ENCODE results near the gene PKN3.
"Not testable (repeated sequence)": the region's sequence is repeated elsewhere in the genome, so short reads cannot be mapped to it uniquely, and the experiment has no call there.

PKN3 gene

DNA sequence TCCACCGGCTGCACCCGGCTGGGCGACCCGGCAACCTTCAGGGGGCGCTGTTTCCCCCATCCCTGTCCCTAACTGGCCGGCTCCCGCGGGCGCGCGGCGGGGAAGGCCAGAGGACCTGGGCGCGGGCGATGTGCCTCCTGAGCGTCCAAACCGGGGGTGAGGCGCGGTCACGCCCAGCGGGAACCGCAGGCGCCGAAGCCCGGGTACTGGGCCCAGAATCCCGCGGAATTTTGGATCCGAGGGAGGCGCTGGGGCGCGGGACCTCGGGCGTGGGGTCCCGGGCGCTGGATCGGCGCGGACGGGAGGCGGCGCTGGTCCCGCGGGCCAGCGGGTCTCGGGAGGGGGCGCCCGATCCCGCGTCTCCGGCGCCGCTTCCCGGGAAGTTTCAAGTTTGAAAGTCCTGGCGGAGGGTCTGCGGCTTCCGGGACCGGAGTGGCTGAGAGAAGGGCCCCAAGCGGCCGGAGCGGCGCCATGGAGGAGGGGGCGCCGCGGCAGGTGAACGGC, at the start of gene PKN3:
TSS of gene PKN3 (plus strand) at position 59 of the 504 bp plus-strand sequence. CDS start at position 472, 413 bp downstream.
- DNase-seq (ENCODE audit: low read depth, low spot score) = no peak

DNA sequence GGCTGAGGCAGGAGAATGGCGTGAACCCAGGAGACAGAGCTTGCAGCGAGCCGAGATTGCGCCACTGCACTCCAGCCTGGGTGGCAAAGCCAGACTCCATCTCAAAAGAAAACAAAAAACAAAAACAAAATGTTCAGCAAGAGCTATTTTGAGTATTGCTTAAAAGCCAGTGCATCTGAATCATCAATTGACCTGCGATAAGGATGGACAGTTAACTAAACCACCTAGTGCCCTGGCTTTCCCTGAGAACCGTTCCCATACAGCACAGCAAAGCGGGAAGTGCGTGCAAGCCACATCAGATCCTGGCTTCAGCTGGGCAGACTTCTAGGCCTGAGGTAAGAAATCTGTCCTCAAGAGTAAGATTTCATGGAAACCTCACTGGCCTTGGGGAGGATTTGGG, 48.4 kb upstream of the PKN3 start:
- no peak for DNase-seq (ENCODE audit: low read depth, low spot score)

DNA sequence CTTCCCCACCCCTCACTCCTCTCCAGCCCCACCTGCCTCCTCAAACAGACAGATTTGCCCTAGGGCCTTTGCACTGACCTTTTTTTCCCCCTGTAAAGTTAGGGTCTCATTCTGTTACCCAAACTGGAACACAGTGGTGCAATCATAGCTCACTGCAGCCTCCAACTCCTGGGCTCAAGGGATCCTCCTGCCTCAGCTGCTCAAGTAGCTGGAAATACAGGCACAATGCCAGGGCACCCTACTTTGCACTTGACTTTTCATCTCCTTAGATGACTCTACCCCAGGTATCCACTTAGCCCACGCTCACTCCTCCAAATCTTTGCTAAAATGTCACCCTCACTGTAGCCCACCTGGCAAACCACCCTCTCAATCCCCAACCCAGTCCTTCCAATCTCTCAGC, 47.8 kb upstream of the PKN3 start:
- no peak for DNase-seq (ENCODE audit: low read depth, low spot score)

DNA sequence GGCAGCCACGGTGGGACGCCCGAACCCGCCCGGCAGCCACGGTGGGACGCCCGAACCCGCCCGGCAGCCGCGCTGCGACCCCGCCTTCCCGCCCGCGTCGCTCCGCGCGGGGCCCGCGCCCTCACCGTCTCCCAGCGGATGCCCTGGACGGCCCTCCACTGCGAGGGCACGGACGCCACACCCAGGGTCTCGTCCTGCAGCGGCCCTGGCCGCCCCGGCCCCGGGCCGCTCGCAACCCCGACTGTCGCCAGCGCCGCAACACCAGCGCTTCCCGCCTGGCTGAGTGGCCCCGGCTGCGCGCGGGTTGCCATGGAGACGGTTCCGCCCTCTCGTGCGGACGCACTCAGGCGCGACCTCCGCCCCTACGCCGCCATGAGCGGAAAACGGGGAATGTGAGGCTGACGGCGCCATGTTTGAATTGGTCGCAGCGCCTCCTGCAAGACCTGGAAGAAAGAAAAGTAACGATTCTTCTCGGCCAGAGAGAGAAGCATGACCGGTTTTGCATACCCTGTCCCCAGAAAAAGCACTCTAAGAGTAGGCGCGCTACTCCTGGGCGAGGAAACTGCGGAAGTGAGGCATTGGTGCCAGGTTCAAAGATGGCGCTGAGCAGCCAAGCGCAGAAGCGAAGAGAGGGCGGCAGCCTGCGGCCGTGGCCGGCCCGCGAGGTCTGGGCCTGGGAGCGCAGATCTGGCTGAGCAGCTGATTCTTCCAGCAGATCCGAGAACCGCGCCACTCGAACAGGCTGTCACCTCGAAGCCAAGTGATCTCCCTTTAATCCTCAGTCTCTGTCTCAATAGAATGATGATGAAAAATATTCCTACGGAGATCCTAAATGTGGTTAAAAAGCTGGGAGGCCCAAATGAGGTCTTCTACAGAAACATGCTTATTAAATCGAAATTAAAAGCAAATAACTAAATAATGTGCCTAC, 45.6 kb upstream of the PKN3 start, which contains the start of gene DYNC2I2:
TSS of gene DYNC2I2 (minus strand) at position 432 of the 928 bp plus-strand sequence. CDS start at position 311, 121 bp downstream.
- DNase-seq (ENCODE audit: low read depth, low spot score) = peak; percentile 82

DNA sequence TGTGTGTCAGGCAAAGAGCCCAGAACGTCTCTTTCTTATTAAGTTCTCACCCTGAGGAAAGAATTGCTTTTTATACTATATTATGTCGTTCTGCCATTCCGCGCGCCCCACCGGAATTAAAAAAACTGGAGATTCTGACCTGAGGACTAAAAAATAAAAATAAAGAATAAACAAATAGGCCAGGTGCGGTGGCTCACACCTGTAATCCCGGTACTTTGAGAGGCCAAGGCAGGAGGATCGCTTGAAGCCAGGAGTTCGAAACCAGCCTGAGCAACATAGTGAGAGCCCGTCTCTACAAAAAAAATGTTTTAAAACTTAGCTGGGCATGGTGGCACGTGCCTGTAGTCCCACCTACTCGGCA, 45.0 kb upstream of the PKN3 start:
- DNase-seq (ENCODE audit: low read depth, low spot score) = no peak

DNA sequence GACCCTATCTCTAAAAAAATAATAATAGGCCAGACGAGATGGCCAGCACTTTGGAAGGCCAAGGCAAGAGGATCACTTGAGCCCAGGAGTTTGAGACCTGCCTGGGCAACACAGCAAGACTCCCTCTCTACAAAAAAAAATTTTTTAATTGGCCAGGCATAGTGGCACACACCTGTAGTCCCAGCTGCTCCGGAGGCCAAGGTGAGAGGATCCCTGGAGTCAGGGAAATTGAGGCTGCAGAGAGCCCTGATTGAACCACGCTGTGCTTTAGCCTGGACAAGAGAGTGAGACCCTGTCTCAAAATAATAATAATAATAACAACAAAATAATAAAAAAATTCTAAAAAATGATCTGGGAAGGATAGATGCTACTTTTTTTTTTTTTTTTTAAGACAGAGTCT, 44.5 kb upstream of the PKN3 start:
- DNase-seq (ENCODE audit: low read depth, low spot score) = no peak

DNA sequence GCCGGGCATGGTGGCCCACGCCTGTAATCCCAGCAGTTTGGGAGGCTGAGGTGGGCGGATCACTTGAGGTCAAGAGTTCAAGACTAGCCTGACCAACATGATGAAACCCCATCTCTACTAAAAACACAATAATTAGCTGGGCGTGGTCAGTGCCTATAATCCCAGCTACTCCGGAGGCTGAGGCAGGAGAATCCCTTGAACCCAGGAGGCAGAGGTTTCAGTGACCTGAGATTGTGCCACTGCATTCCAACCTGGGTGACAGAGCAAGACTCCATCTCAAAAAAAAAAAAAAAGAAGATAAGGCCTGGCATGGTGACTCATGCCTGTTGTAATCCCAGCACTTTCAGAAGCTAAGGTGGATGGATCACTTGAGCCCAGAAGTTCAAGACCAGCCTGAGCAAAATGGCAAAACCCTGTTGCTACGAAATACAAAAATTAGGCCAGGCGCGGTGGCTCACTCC, 35.8 kb upstream of the PKN3 start:
- not testable (repeated sequence) for DNase-seq (ENCODE audit: low read depth, low spot score)

DNA sequence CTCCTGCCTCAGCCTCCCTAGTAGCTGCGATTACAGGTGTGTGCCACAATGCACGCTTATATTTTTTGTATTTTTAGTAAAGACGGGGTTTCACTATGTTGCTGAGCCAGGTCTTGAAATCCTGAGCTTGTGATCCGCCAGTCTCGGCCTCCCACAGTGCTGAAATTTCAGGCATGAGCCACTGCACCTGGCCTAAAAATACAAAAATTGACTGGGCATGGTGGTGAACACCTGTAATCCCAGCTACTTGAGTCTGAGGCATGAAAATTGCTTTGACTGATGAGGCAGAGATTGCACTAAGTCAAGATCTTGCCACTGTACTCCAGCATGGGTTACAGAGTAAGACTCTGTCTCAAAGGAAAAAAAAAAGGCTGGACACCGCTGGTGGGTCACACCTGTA, 32.5 kb upstream of the PKN3 start:
- no peak for DNase-seq (ENCODE audit: low read depth, low spot score)

DNA sequence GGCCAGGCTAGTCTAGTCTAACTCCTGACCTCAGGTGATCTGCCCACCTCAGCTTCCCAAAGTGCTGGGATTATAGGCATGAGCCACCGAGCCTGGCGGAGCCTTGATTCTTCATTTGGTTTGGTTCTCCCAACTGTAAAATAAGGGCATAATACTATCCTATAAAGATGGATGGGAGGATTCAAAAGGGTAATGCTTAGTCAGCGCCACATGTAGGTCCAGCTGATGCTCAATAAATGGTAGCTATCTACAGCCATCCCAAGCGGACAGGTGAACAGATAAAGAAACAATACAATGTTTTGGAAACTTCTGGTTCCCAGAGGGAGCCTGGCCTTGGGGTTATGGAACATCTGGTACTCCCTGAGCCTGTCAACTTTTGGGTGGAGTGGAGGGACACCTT, 26.9 kb upstream of the PKN3 start:
- no peak for DNase-seq (ENCODE audit: low read depth, low spot score)

DNA sequence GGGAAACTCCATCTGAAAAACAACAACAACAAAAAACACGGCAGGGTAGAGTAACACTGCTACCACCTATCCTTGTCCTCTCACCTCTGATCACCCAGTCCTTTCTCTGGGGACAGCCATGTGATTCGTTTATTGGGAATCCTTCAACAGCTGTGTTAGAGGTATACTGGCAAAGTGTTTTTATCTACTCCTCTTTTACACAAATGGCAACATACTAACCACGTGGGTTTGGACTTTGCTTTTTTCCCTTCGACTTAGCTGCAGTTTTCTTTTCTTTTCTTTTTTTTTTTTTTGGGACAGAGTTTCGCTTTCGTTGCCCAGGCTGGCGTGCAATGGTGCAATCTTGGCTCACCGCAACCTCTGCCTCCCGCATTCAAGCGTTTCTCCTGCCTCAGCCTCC, 24.5 kb upstream of the PKN3 start:
- no peak for DNase-seq (ENCODE audit: low read depth, low spot score)

DNA sequence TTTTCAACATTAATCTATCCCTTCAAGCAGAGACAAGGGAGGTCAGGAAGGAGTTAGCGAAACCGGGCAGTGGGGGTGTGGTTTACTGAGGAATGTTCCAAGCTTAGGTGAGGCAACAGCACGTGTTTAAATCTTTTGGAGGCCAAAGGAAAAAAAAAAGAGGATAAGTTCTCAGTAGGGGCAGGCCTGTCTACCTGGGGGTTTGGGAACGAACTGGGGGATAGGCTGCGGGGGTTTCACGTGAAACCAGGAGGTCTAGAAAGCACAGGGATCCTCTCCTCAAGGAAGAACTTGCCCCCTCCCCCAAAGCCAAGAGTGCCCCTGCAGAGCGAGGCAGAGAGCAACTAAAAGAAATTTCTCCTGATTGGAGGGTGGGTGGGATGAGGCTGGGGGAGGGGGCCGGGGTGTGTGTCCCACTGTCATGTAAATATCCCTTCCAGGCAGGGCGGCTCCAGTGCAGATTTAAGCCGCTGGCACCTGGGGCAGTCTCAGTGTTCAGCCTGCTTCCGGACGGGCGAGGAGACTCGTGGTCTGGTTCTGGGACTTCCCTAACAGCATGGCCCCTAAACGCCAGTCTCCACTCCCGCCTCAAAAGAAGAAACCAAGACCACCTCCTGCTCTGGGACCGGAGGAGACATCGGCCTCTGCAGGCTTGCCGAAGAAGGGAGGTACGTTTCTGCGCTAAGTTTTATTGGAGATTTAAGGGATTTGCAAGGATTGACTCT, 18.8 kb upstream of the PKN3 start:
- DNase-seq (ENCODE audit: low read depth, low spot score) = no peak

DNA sequence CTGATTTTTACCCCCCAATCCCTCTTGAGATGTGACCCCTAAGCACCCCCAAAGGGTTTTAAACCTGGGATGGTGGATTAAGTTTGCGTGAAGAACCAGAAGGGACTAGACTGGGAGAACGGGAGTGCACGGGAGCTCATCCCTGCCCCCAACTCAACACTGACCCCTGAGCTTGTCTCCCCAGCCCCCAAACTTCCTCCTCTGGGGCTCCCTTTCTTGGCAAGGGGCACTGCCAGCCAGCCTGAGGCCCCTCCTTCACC, 18.3 kb upstream of the PKN3 start:
- no peak for DNase-seq (ENCODE audit: low read depth, low spot score)

DNA sequence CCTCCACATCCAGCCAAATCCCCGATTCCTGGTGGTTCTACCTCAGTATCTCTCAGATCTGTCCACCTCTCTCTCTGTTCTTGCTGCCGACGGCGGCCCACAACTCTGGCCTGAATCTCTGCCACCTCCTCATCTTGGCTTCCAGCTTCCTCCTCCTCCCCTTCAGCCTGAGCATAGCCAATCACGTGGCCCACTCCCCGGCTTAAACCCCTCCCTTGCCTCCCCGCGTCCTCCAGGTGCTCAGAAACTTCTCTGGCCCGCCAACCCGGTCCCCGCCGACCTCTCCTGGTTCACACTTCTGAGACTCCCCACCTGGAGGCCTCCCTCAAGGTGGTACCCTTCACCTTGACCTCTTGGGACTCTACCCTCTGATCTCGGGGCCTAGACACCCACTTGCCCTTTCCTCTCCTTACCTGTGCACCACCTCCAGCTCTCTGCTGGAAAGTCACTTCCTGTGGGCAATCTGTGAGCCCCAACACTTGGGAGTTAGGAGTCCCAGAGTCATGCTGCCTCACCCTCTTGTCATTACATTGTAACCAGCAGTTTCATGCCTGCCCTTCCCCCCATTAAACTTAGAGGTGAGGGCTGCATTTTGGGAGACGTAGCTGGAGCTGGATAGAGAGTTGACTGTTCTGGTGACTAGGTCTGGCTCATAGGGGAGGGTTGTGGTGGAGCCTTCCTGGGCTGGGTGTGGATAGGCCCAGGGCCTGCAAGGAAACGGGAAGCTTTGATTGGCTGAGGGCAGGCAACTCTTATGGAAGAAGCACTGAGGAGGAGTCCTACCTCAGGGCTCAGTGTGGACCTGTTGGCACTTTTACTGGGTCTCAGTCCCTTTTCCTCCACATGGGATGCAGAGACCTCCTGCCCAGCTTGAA, 17.7 kb upstream of the PKN3 start:
- no peak for DNase-seq (ENCODE audit: low read depth, low spot score)

DNA sequence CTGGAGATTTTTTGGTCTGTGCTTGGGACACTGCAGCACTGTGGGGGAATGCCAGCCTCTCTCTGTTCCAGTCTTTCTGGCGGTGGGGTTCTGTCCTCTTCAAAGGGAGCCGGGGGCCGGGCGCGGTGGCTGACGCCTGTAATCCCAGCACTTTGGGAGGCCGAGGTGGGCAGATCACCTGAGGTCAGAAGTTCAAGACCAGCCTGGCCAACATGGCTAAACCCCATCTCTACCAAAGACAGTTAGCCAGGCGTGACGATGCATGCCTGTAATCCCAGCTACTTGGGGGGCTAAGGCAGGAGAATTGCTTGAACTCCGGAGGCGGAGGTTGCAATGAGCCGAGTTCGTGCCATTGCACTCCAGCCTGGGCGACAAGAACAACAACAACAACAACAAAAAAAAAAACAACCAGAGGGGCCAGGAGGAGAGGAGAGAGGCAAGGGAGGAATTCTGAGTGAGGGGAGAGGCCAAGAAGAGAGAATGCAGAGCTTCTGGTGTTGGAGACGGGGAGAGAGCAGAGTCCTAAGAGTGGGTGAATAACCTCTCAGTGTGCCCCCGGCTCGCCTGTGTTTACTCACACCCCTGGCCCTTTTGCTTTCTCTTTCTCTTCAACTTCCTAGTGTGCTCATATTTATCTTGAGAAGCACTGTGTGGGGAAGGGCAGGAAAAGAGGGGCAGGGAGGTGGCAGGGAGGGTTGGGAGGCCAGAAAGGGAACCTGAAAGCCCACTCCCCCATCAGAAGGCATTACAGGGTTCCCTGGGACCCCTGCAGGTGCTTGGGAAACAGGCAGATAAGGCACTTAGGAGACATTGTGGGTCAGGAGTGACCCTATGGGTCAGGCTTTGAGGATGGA, 16.4 kb upstream of the PKN3 start:
- DNase-seq (ENCODE audit: low read depth, low spot score) = no peak

DNA sequence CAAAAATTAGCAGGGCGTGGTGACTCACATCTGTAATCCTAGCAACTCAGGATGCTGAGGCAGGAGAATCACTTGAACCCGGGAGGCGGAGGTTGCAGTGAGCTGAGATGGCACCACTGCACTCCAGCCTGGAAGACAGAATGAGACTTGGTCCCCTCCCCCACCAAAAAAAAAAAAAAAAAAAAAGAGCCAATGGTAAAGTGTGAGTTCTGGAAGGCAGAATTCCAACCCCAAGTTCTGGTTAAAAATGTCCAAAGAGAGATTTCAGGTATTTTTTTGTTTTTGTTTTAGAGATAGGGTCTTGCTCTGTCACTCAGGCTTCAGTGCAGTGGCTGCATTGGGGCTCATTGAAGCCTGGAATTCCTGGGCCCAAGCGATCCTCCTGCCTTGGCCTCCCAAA, 14.8 kb upstream of the PKN3 start:
- no peak for DNase-seq (ENCODE audit: low read depth, low spot score)

DNA sequence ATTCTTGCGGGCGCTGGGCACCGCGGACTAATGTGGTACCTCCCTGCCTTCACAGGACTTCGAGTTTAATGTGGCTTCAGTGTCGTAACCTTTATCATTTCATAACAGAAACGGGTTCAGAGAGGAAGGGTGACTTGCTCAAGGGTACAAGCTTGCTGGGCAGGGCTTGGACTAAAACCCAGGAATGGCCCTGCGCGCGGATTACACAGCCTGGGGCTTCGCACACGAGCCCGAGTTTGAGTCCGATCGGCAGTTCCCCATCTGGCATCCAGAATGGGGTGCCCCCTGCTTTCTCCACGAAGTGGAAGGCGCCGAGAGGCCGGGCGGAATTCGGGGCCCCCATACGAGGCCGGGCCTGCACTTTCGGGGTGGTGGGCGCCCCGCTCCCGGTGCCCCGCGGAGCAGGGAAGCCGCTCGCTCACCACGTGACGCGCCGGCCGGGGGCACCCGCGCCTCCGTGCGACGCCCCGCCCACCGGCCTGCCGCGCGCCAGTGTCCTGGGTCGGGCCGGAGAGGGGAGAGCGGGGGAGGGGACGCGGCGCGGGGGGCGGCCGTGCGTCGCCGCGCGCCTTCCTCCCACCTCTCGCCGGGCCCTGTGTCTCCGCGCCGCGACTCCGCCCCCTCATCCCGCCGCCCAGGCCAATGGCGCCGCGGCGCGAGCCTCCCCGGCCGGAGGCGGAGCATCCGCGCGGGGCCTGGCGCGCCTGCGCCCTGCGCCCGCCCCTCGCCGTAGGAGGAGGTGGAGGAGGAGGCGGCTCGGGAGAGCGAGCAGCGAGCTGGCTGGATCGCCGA, 13.6 kb upstream of the PKN3 start, which contains the start of gene SET:
TSS of gene SET (plus strand) at position 722 of the 792 bp plus-strand sequence. CDS start 361 bp downstream, outside the sequence.
- peak; percentile 48 for DNase-seq (ENCODE audit: low read depth, low spot score)

DNA sequence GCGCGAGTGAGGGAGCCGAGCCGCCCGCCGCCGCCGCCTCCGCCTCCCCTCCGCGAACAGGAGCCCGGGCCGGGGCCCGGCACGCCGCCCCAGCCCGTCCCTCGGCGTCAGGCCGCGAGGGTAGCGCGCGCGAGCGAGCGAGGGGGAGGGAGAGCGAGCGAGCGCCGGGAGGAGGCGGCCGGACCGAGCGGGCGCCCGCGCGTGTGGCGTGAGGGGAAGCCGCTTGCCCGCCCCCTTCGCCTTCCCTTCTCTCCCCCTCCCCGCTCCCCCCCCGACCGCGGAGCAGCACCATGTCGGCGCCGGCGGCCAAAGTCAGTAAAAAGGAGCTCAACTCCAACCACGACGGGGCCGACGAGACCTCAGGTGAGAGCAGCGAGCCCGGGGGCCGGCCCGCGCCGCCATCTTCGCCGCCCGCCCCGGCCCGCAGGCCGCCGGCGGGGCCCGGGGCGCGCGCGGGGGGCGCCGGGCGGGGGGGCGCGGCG, 13.0 kb upstream of the PKN3 start:
- no peak for DNase-seq (ENCODE audit: low read depth, low spot score)

DNA sequence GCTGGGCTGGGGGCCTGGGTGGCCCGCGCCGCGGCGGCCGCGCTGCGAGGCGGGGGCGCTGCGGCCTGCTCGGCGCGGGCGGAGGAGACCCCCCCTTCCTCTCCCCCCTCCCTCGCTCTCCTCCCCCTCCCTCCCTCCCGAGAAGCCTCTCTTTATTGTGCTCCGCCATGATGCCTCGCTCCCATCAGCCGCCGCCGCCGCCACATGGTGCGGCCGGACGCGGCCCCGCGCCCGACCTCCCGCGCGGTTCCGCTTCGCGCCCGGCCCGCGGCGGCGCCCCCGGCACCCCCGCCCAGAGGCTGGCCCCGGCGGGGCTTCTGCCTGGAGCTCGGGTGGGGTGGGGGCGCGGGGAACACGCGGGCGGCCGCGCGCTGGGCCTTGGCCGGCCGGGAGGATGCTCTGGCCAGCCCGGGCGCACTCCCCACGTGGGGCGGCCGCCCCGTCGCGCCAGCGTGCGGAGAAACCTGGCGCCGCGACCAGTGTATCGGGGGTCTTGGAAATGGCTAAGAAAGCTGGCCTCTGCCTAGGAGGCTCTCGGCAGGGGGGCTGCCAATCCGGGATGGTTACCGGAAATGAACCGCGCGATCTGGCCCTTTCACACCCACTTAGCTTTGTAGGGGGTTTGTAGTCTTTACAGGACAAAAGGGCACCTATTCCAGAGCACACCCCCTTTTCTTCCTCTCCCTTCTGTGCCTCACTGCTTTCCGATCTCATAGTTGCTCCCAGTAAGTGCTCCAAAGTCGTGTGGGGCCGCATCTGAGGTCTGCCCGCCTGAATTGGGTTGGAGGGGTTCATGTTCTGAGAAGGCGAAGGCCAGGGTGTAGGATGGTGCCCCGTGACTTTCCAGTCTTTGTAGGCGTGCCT, 12.3 kb upstream of the PKN3 start:
- DNase-seq (ENCODE audit: low read depth, low spot score) = no peak

DNA sequence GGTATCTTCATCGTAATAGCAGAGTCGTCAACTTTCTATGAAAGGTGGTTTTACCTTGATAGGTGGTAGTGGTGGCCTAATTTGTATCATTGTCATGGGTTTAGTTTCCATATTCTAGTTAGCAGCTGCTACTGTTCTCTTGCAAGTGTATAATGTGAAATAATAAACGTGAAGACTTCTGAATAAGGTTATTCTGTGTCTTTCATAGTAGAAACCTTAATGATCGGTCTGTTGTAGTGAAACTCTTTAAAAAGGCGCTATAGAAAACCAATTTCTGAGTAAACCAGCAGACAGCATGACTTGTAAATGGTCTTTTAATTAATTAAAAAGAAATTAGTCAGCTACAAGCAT, 11.6 kb upstream of the PKN3 start:
- DNase-seq (ENCODE audit: low read depth, low spot score) = no peak
